ENCODE results near the gene AFAP1L1.

AFAP1L1 gene

GRCh38 chr5:149372932-149373331 lies 101.3 kb downstream of the AFAP1L1 start:
- no peak for DNase-seq (ENCODE audit: low spot score)
- TF ChIP-seq CTCF (IDR thresholded peaks at IDR 0.05; ENCODE audit: extremely low read depth, missing control alignments): no peak

- no peak for DNase-seq (ENCODE audit: low spot score)
- no peak for TF ChIP-seq CTCF (IDR thresholded peaks at IDR 0.05; ENCODE audit: extremely low read depth, missing control alignments)
Measured at GRCh38 chr5:149374303-149374702, 102.6 kb downstream of the AFAP1L1 start.

GRCh38 chr5:149374801-149375200 lies 103.1 kb downstream of the AFAP1L1 start:
- no peak for TF ChIP-seq CTCF (IDR thresholded peaks at IDR 0.05; ENCODE audit: extremely low read depth, missing control alignments)
- no peak for DNase-seq (ENCODE audit: low spot score)

- no peak for TF ChIP-seq CTCF (IDR thresholded peaks at IDR 0.05; ENCODE audit: extremely low read depth, missing control alignments)
- no peak for DNase-seq (ENCODE audit: low spot score)
Measured at GRCh38 chr5:149375434-149375833, 103.8 kb downstream of the AFAP1L1 start.

GRCh38 chr5:149376104-149376503 lies 104.4 kb downstream of the AFAP1L1 start:
- TF ChIP-seq CTCF (IDR thresholded peaks at IDR 0.05; ENCODE audit: extremely low read depth, missing control alignments): no peak
- DNase-seq (ENCODE audit: low spot score): no peak

- no peak for DNase-seq (ENCODE audit: low spot score)
- no peak for TF ChIP-seq CTCF (IDR thresholded peaks at IDR 0.05; ENCODE audit: extremely low read depth, missing control alignments)
Measured at GRCh38 chr5:149376711-149377447, 105.2 kb downstream of the AFAP1L1 start.

- TF ChIP-seq CTCF (IDR thresholded peaks at IDR 0.05; ENCODE audit: extremely low read depth, missing control alignments): no peak
- DNase-seq (ENCODE audit: low spot score): no peak
Measured at GRCh38 chr5:149378241-149378820, 106.7 kb downstream of the AFAP1L1 start.
